GM19452 (cell line): ENCODE data around the gene PEX11B.

Experiments
- ATAC-seq: cut with Tn5 transposase; IDR thresholded peaks from one replicate; pipeline ENCODE4 v1.9.1; 2021; ENCODE audit not compliant: unreplicated experiment

Gene PEX11B

DNA sequence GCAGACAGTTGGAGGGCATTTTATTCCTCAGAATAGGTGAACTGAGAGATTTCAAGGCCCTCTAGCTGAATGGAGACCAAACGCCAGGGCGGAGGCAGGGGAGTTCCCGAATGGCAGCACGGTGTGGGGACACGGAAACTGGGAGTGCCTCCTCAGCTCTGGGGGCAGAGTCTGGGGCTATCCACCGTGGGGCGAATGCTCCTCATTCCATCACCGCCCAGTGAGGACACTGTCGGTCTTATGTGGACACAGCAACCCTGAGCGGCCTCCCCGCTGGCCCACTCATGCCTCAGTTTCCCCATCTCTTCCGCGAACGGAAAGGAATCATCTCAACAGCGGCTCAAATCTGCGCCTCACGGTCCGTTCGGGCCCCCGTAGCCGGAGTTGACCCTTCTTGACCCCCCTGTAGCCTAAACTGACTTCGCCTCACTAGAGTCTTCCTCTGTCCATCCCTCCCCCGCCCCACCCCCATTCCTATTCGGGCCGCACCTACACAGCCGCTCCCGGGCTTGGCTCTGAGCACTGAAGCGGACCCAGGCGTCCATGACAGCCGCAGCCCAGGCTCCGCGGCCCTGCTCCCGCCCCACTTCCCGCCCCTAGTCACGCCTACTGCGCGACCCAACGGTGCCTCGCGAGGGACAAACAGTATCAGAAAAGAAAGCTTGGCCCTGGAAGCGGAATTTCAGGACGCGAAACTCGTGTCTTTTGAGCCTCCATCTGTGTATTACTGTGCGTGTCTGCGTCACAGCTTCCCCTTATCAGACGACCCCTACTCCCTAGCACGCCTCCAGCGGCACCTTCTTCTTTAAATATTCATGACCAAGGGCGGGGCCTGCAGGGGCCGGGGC, at the start of gene PEX11B:
TSS of gene PEX11B (minus strand) at position 574 of the 848 bp plus-strand sequence. CDS start at position 545, 29 bp downstream.
- peak; percentile 74 for ATAC-seq

GRCh38 chr1:145967288-145967687, 48.8 kb upstream of the PEX11B start:
- ATAC-seq, result no peak

DNA sequence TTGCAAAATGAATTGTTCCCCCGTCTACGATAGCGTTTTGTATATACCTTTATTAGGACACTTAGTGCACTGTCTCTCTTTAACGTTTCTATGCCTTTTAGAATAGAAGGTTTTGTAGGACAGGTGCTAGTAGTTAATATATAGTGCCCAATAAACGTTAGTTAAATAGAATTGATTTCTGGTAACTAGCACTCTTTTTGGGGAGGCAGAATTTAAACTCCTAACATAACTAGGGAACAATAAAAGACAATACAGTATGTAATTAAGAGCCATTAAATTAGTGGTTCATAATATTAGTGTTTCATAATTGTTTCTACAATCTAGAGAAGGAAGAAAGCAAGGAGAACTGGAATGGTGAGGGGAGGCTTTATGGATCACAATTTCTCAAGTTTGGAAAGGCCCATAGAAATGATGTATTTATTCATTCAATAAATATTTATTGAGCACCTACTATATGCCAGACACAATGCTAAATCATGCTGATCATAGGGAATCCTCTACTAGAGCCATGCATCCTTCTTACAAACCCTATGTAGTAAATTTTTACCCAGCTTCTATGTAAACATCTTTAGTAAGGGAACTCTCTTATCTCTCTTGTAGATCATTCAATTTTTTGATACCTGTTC, 46.7 kb upstream of the PEX11B start:
- no peak for ATAC-seq

DNA sequence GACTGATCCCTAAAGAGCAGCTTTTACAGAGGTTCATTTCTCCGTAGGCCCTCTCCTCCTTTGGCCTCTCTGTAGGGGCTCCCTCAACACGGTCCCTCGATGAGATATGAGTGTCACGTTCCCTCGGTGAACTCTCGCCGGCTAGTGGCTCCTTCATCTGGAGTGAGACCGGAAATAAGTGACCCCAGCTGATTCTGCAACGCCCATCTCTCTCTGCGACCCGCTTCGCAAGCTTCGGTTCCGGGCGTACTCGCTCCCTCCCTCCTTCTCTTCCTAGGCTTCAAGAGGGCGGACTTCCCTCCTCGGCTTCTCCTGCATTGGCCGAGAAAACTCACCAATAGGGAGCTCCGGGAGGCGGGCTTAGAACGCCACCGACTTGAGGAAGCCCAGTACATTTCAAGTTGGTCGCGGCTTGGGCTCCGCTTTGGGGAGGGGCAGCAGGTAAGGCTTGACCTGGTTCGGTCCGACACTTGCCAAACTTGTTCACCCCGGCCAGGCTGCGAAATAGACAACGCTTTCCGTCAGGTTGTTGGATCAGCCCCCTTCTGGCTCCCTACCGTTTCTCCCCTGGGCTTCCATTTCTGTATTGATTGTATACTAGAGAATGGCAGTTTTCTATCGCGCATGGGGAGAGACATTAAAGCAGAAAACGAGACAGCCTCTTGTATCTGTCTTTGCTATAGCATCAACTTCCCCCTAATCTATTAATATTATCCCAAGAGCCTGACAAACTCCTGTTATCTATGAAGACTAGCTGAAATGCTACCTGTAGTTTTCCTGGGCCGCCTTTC, 46.0 kb upstream of the PEX11B start, which contains the start of the genes ANKRD34A and POLR3GL:
TSS of gene ANKRD34A (minus strand) at position 248 of the 791 bp plus-strand sequence. CDS start 2,816 bp downstream, outside the sequence.
TSS of gene POLR3GL (plus strand) at position 363 of the 791 bp plus-strand sequence. CDS start 10,176 bp downstream, outside the sequence.
- ATAC-seq, result peak; percentile 85

- ATAC-seq, result no peak
Observed at GRCh38 chr1:145963265-145964019, 44.9 kb upstream of the PEX11B start.

DNA sequence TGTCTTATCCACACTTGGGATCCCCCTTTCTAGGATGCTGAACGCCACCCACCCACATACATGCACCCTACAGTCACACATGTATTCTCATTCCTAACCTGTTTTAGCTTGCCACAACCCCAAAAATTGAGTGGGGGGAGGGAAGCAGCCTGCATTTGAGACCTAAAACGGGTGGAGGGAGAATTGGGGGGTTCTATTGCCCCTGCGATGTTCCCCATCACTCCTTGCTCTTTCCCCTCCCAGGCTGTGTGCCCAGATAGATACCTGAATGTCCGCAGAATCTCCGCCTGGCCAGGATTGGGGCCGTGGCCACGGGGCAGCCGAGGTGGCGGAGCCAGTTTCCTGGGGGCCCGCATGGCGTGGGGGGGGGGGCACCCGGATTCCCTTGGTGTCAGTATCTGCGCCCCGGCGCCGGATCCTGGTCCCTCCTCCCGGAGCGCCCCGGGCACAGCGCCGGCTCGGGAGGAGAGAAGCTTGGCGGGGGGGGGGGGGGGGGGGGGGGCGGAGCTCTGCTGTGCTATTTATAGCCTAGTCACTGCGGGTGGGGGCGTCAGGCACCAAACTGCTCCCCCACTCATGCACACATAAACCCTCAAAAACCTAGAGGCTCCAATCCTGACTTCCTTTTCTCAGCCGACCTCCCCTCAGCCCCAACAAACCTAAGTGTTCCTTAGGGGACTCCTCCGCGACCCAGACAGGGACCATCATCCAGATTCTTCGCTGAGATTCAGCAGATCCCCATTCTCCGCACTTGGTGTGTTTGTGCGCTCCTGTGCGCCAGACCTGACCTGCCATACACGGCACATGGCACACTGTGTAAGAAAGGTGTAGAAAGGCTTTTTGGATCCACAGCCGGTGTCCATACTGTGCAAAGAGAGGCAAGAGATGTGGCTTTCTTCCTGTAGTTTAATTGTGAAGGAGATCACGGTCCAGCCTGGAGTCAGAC, 43.9 kb upstream of the PEX11B start:
- no peak for ATAC-seq

DNA sequence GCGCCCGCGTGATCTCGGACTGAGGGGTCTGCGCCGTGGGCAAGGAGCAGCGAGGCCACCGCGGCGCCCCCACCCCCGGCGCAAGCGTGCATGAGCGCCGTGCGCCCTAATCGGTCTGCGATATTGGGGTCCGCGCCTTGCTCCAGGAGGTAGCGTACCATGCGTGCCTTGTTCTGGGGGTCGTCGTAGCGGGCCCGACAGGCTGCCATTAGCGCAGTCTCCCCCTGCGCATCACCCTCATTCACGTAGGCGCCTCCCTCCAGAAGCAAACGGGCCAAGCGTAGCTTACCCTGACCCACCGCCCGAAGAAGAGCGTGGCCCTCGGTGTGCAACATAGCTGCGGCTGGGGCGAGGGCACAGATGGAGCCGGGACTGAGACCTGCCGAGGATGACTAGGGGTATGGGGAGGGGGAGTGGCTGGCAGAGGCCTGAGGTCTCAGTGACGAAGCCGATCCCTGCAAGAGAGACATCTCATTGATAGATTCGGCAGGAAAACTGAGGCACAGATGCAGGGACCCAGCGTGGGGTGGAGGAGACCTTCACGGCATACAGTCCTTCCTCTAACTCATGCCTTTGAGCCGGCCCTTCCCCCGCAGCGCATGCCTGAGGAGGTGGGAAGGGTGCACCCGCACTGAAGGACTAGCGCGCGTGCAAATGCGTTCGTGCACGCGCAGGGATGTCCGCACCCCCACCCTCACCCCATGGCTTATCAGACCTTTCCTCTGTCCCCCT, 43.1 kb upstream of the PEX11B start:
- no peak for ATAC-seq

DNA sequence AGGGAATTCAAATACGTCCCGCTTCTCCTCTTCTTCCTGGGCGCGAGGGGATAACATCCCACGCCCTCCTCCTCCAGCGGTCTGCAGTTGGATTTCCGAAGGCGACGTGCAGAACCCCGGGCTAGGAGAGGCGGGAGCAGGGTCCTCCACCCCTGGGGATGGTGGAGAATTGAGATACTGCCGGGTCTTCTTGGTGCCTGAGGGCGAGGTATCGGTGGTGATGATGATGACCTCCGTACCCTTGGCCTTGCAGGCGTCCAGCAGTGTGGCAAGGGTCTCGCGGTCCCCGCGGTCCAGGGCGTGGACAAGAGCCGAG, 42.5 kb upstream of the PEX11B start:
- no peak for ATAC-seq

DNA sequence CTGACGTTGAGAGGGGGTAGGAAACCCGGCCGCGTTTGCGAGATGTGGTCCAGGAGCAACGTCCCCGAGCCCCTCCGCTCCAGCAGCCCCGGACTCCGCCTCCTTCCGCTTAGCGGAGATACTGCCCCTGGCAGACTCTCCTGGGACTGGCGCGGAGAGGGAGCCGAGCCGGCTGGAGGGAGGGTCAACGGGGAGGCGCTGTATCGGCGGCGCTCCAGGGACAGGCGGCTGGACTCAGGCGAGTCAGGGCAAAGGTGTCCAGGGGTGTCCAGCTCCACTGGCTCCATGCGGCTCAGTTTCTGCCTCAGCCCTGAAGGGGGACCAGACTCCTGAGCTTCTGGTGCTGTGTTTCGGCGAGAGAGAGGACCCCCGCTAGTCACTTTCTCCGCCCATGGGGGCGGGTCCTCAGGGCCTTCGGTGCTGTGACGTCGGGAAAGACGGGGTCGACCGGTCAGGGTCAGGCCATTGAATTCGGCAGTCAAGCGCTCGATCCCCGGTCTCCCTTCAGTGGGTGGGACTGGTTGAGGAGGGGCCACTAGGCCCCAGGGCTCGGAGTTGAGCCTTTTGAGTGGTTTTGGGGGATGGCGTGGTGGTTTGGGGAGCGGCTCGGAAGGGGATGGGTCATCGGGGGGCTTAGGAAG, 42.1 kb upstream of the PEX11B start:
- ATAC-seq, result no peak

GRCh38 chr1:145959957-145960467, 41.5 kb upstream of the PEX11B start:
- ATAC-seq, result no peak

- ATAC-seq, result no peak
Observed at GRCh38 chr1:145959333-145959732, 40.8 kb upstream of the PEX11B start.

DNA sequence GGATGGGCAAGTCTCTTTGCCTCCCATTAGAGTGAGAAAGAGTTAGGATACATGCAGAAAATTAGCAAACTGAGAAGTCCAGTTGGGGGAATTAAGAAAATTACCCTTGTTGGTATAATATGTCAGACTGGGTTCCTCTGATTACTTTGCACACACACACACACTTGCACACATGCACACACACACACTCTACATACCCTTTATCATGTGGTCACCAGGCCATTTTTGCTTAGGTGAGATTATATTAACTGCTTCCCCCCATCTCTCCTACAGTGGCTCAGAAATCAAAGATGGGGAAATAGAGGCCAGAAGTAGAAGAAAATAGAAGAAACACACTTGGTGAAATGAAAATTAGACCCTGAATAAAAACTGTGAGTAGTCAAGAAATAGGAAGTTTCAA, 40.2 kb upstream of the PEX11B start:
- ATAC-seq, result no peak

GRCh38 chr1:145957443-145958319, 39.2 kb upstream of the PEX11B start, which contains the start of gene LIX1L:
TSS of gene LIX1L (minus strand) at chr1:145958017. CDS start at chr1:145957927, 90 bp downstream.
- ATAC-seq, result peak; percentile 84

- ATAC-seq, result no peak
Observed at GRCh38 chr1:145956781-145957442, 38.4 kb upstream of the PEX11B start.

DNA sequence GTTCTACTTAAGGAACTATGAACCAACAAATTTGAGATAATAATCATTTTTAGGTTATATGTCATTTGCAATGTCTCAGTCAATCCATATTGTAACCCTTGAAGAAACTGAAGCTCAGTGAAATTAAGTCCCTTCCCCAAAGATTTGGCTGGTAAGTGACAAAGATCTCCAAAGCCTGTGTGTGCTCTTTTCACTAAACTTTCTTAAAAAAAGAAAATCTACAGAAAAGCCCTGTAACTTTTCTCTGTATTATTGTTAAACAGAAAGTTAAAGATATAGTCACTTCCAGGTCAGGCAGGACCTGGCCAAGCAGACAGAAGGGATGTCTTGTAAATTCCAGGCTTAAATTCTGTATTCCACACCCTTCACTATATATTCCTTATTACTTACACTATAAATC, 37.8 kb upstream of the PEX11B start:
- ATAC-seq, result no peak

DNA sequence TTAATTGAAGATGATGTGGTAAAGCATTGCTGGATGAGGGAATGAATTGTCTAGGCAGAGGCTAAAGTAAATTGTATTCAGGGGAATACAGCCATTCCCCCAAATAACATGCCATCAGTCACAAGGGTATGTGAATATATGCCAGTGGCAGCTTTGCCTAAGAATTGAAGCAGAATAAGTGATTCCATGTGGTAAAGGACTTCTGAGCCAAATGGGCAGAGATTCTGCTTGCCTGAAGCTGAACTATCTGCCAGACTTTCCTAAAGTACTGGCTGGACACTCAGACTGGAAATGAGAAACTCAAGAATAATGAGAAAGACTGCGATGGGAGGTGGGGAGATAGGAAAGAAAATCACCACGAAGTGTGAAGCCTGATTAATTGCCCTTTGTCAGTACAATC, 36.9 kb upstream of the PEX11B start:
- ATAC-seq, result no peak

- no peak for ATAC-seq
Observed at GRCh38 chr1:145953861-145954260, 35.3 kb upstream of the PEX11B start.
